GDM1 (cell line): ENCODE data around the gene APOA5.

Source experiments
- DNase-seq: peaks from one replicate; lab custom pipeline; 2025; lab: John Stamatoyannopoulos, UW

The APOA5 gene

GRCh38 chr11:116797816-116798215, 6.1 kb upstream of the APOA5 start:
- DNase-seq: no peak

DNA sequence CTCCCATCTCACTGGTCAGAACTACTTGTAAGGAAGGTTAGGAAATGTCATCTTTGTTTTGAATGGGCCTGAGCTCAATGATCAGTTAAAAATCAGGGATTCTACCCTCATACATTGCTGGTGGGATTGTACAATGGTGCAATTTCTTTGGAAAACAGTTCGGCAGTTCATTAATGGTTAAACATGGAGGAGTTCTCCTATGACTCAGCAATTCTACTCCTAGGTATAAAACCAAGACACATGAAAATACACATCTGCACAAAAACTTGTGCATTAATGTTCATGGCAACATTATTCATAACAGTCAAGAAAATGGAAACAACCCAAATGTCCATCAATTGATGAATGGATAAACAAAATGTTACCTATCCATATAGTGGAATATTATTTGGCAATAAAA, 4.9 kb upstream of the APOA5 start:
- DNase-seq: no peak

DNA sequence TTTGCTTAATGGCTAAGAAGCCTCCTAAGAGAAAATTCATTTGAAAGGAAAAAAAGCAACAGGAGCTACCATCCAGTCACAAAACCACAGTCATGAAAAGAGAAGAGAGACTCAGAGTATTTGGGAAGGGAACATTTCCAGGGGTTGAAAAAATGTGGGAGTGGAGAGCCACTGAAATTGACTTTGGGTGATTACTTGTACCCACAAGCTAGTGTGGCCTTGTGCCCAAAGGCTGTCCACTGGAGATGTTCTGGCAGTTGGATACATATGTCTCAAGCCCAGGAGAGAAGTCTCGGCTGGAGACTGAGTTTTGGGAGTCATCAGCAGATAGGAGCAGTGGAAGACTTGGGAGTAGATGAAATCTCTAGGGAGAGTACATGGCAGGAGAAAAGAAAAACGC, 3.2 kb upstream of the APOA5 start:
- DNase-seq: no peak

DNA sequence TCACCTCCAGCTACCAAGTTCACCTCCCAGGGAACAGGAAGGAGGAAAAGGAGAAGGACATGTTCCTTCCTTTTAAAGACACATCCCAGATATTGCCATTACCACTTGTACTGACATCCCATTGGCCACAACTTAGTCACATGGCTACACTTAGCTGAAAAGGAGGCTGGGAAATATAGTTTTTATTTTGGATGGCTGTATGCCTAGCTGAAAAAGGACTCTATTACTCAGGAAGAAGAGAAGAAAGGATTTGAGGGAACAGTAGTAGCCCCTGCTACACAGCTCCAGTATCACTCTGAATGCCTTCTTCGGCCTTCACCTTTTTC, 2.1 kb upstream of the APOA5 start:
- peak; percentile 3 for DNase-seq

DNA sequence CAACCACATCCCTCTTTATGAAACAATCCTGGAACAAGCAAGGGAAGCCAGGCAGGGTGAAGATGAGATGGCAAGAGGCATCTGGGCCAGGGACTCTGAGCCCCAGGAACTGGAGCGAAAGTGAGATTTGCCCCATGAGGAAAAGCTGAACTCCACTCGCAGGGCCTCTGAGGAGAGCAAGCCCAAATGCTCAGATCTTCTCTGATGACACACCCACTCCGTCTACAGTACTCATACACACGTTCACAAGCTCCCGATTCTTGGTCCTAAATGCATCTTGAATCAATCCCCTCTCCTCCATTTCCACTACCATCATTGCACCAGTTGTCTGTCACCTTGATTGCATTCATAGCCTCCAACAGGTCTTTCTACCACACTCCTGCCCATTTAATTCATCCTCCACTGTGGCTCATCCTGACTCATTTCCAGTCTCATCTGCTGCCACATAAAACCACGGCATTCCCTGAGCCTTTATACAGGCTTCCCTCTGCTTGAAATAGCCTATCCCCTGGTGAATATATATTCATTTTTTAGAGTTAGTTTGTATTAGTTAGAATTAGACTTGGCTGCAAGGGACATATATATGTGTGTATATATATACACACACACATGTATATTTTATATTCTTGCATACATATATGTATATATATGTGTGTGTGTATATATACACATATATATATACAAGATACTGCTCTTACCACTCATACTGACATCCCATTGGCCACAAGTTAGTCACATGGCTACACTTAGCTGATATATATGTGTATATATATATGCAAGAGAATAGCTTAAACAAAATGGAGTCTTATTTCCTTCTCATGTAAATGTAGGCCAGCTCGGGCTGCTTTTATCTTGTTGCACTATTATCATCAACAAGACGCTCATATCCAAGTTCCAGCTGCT, 1.4 kb upstream of the APOA5 start:
- no peak for DNase-seq

GRCh38 chr11:116792144-116792868, 627 bp upstream of the APOA5 start:
- DNase-seq: no peak

DNA sequence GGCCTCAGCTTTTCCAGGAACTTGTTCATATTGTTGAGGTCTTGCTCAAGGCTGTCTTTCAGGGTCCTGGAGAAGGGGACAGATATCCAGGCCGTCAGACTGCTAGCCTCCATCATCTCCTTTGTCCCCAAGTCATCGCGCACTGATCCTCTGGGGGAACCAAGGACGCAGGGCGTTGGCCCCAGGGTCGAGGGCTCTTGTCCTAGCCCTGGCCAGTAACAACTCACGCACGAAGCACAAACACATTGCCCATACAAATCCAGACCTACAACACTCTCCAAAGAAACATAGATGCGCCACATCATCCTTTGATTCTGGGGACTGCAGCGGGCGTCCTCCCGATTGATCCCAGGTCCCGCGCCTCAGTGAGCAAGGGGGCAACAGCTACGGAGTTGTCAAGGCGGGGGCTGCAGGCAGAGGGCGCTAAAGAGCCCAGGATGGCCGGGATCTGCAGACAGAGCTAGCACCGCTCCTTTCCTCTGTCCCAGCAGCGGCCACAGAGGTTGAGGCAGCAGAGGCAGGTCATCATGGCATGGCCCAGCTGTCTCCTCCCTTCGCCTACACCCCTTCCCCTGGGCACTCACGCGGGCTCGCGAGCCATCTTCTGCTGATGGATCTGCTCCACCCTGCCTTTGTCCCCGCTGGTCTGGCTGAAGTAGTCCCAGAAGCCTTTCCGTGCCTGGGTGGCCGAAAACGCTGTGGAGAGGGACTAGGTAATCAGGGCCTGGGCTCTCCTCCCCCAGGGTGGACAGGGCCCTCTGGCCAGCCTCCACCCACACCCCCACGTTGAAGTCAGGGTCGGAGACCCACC, 472 bp downstream of the APOA5 start:
- peak; percentile 46 for DNase-seq

GRCh38 chr11:116790167-116791001, 1.3 kb downstream of the APOA5 start:
- DNase-seq: no peak

DNA sequence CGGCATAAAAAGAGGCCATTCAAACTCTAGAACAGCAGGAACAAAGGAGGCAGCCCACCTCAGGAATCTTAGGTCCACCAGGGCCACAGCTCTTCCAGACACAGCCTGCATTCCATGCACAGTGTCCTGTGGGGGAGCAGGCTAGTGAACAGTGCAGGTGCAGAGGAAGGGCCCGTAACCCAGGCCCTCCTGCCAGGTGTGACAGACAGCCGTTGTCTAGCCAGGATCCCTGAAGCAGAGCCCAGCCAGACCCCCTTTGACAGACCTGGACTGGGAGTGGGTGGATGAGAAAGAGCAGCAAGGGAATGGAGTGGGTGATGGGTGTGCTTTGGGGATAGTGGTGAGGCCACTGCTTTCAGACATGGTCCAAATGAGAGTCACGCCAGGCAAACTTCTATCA, 2.7 kb downstream of the APOA5 start:
- DNase-seq: no peak

- DNase-seq: no peak
These were observed 3.1 kb downstream of the APOA5 start for GRCh38 chr11:116788534-116788933.

- peak; percentile 58 for DNase-seq
These were observed 3.7 kb downstream of the APOA5 start, which contains the start of gene ZPR1 for GRCh38 chr11:116787786-116788486. Gene ZPR1, minus strand, starts transcription at chr11:116788023. Its CDS starts 33 bp downstream, at chr11:116787990.

- no peak for DNase-seq
These were observed 4.3 kb downstream of the APOA5 start for GRCh38 chr11:116787436-116787785.

DNA sequence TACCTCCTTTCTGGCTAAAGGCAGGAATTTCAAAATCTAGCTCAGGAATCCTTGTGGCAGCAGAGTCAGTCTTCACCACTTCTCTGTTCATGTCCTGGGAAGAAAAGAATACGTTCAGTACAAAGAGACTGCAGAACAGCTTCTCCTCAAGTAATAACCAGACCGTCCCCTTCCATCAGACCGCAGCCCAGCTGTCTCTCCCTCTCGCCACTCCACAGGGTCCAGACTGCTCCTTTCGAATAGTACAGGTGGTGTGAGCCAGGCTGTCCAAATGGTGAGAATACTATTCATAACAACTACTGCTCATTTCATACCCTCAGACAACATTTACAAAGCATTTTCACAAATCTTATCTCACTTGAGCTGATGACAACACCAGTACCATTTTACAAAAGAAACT, 4.7 kb downstream of the APOA5 start:
- no peak for DNase-seq

GRCh38 chr11:116786326-116786725, 5.4 kb downstream of the APOA5 start:
- no peak for DNase-seq

GRCh38 chr11:116782728-116783127, 9.0 kb downstream of the APOA5 start:
- no peak for DNase-seq

GRCh38 chr11:116778556-116778955, 13.1 kb downstream of the APOA5 start:
- DNase-seq: no peak

DNA sequence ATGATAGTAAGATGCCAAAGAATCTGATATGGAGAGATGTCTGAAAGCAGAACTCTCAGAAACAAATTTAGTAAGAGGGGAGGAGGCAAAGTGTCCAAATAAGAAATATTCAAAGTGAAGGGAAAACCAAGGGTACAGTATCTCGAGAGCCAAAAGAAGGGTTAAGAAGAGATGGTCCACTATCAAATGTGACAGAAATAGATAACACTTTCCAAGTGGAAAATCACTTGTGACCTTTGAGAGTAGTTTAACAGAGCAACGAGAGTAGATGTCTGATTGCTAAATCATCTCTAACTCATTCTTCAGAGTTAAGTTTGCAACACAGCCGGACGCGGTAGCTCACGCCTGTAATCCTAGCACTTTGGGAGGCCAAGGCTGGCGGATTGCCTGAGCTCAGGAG, 14.6 kb downstream of the APOA5 start:
- DNase-seq: no peak

DNA sequence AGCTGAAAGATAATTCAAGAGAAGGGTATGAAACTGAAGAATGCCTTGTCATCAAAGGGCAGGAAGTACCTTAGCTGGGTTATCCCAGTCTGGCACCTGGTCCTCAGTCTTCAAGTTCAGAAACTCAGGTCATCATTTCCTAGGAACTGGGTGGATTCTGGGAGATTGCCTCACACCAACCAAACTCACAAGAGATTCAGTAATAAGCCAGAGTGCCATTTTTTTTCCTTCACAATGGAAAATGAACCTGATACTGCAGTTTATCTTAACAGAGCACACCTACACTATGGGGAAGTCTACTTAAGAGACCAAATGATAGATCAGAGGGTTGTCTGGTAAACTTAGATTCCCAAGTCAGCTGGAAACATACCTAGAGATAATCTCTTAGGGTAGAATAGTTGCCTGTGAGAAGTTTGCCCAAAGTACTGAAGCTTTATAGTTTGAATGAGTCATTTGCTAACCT, 15.1 kb downstream of the APOA5 start:
- DNase-seq: no peak

DNA sequence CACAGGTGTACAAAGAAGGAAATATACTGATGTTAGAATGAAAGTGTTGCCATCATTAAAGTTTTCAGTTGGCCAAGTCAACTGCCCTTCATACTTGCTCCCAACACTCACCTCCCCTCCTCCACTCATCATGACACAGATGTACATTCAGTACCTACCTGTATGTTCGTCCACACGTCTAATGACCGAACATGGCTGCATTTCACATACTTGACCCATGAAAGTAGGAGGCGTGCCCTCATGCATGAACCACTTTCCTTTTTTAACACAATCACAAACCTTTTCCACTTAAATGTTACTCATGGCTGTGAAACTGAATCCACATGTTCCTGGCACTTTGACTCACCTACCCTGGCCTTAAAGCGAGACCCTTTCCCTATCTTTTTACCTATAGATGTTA, 15.7 kb downstream of the APOA5 start:
- no peak for DNase-seq

DNA sequence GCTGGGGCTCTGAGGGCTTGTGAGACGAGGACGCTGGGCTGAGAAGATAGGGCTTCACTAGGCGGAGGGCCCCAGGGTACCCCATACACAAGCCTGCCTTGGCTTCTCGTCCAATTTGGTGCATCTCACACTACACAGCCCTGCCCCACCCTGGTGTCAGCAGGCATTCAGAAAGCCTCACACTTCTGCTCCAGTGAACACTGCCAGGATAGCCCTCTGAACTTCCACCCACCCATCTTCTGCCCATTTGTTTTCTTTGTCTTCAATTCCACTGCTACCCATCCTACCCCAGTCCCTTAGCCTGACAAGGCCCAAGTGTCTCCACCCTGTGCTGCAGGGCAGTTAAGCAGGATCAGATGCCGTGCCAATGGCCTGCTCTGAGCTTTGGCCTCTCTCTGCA, 17.0 kb downstream of the APOA5 start:
- no peak for DNase-seq
